Upper lobe of left lung (tissue), 6 donors: ENCODE results near the gene ART4. TPM values are rescaled to one million over a fixed set of nuclear protein-coding genes. Genes with fewer than 3 reads are reported as not detected.

Experiments used
- ATAC-seq, 2 donors: fragments of 200-7000 bp; cut with Tn5 transposase; one replicate each; pipeline ENCODE4 v1.9.1; 2022; ENCODE audit warnings: mild to moderate bottlenecking in 2 of 2, moderate library complexity in 2 of 2; ENCODE audit not compliant: low FRiP score in 2 of 2
- DNase-seq, 2 donors: peaks; one replicate each; pipeline ENCODE4 v3.0.0-alpha.2; 2019 to 2020
- H3K27ac ChIP-seq, 4 donors: fragments of 200-600 bp; sonication (generic); one replicate each; pipeline ENCODE4 v1.5.1; 2016 to 2019
- H3K27me3 ChIP-seq, 4 donors: fragments of 200-600 bp; sonication (generic); one replicate each; pipeline ENCODE4 v1.5.1; 2017 to 2019
- H3K36me3 ChIP-seq, 4 donors: fragments of 200-600 bp; sonication (generic); one replicate each; pipeline ENCODE4 v1.5.1; 2016 to 2019
- H3K4me1 ChIP-seq, 4 donors: fragments of 200-600 bp; sonication (generic); one replicate each; pipeline ENCODE4 v1.5.1; 2018 to 2019
- H3K4me3 ChIP-seq, 4 donors: fragments of 200-600 bp; sonication (generic); one replicate each; pipeline ENCODE4 v1.5.1; 2017 to 2019; ENCODE audit warnings: mild to moderate bottlenecking in 2 of 4, moderate library complexity in 1 of 4
- H3K9me3 ChIP-seq, 4 donors: fragments of 200-600 bp; sonication (generic); one replicate each; pipeline ENCODE4 v1.5.1; 2018 to 2019
- EP300 ChIP-seq, 4 donors: sonication (generic); formaldehyde crosslinking; IDR thresholded peaks; one replicate each; pipeline ENCODE4 v1.5.1; 2017; ENCODE audit warnings: antibody characterized with exemption in 4 of 4, control low read depth in 2 of 4
- POLR2A ChIP-seq, 4 donors: fragments of 450-650 bp; IDR thresholded peaks; one replicate each; pipeline ENCODE4 v1.5.1; 2016 to 2017; ENCODE audit warnings: antibody characterized with exemption in 4 of 4, mild to moderate bottlenecking in 2 of 4
- POLR2AphosphoS5 ChIP-seq, 2 donors: sonication (generic); formaldehyde crosslinking; IDR thresholded peaks; one replicate each; pipeline ENCODE4 v1.5.1; 2017; ENCODE audit warnings: antibody characterized with exemption in 2 of 2
- WGBS, 2 donors: methylation state at CpG; one replicate each; pipeline ENCODE4 v1.1.5; 2017 to 2018; 5-methylcytosine and 5-hydroxymethylcytosine counted together
- total RNA-seq, 6 donors: library from RNA; depleted of rRNA in 4 of 6; stranded (reverse); fragments of >200 nt in 4 of 6; gene quantifications; one replicate each; pipeline versions ENCODE4 v1.1.0 to v1.2.1, GENCODE V29; 2016 to 2021
- TF ChIP-seq, protein P1 (sequence below), 6 experiments: fragments of 450-650 bp in 4 of 6; fragments of 200-600 bp in 2 of 6; sonication (generic) in 2 of 6; IDR thresholded peaks; one replicate each; pipeline ENCODE4 v1.5.1; 2016 to 2019; ENCODE audit warnings: antibody characterized with exemption in 6 of 6
- donor health status: DM: no; HTN: no; CAD: no; lungs with moderate emphysema.
- donor health status: DM: no; HTN: yes; CAD: no; lungs with severe emphysema.

The ART4 gene
- total RNA-seq, 6 donors from 2014 or later = 0.55 to 5.8 (median 2.1) TPM

GRCh38 chr12:14841761-14842160 is 1.6 kb downstream of the ART4 start:
- ATAC-seq (peak; percentile 75 to 80), DNase-seq (peak in 1 of 2 donors; percentile 48)
- 40 to 41% methylated on average over 3 of the region's 3 CpGs for WGBS, 2 donors
- Histone ChIP-seq H3K36me3 (no peaks in the 10 kb centered on the region), H3K9me3 (no peaks in the 10 kb centered on the region), H3K27me3 (no peaks in the 10 kb centered on the region), H3K4me1 (peaks cover 24 to 54% (median 34%) of the 10 kb centered on the region in 4 donors), H3K4me3 (peak overlapping the region in 1 of 4 donors; percentile 27), H3K27ac (peak overlapping the region; percentile 21 to 79 (median 37))
- TF ChIP-seq, protein P1, sequence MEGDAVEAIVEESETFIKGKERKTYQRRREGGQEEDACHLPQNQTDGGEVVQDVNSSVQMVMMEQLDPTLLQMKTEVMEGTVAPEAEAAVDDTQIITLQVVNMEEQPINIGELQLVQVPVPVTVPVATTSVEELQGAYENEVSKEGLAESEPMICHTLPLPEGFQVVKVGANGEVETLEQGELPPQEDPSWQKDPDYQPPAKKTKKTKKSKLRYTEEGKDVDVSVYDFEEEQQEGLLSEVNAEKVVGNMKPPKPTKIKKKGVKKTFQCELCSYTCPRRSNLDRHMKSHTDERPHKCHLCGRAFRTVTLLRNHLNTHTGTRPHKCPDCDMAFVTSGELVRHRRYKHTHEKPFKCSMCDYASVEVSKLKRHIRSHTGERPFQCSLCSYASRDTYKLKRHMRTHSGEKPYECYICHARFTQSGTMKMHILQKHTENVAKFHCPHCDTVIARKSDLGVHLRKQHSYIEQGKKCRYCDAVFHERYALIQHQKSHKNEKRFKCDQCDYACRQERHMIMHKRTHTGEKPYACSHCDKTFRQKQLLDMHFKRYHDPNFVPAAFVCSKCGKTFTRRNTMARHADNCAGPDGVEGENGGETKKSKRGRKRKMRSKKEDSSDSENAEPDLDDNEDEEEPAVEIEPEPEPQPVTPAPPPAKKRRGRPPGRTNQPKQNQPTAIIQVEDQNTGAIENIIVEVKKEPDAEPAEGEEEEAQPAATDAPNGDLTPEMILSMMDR (IDR thresholded peaks at IDR 0.05) = no peak
- peak; percentile 51 to 80 for TF ChIP-seq POLR2AphosphoS5 (IDR thresholded peaks at IDR 0.05)
- peak in 2 of 4 donors; percentile 31 to 87 for TF ChIP-seq EP300 (IDR thresholded peaks at IDR 0.05)

GRCh38 chr12:14840616-14841015 is 2.7 kb downstream of the ART4 start:
- H3K4me1 ChIP-seq = peaks cover 19 to 48% (median 23%) of the 10 kb centered on the region in 4 donors
- TF ChIP-seq, protein P1 (IDR thresholded peaks at IDR 0.05) = no peak
- TF ChIP-seq POLR2AphosphoS5 (IDR thresholded peaks at IDR 0.05) = no peak
- TF ChIP-seq POLR2A (IDR thresholded peaks at IDR 0.05) = no peak
- no peak for TF ChIP-seq EP300 (IDR thresholded peaks at IDR 0.05)
- peak overlapping the region in 1 of 4 donors; percentile 79 for H3K27ac ChIP-seq
- H3K27me3 ChIP-seq = no peaks in the 10 kb centered on the region
- H3K9me3 ChIP-seq = no peaks in the 10 kb centered on the region
- WGBS, 2 donors = 78 to 81% methylated on average over 4 of the region's 4 CpGs
- no peak for DNase-seq
- no peaks in the 10 kb centered on the region for H3K36me3 ChIP-seq
- no peak overlapping the region for H3K4me3 ChIP-seq
- no peak for ATAC-seq

GRCh38 chr12:14839262-14839661 is 4.1 kb downstream of the ART4 start:
- no peak overlapping the region for H3K27ac ChIP-seq
- no peaks in the 10 kb centered on the region for H3K27me3 ChIP-seq
- 96 to 100% methylated on average over 1 of the region's 1 CpG for WGBS, 2 donors
- H3K36me3 ChIP-seq = no peaks in the 10 kb centered on the region
- DNase-seq (no peak), ATAC-seq (no peak)
- TF ChIP-seq POLR2AphosphoS5 (IDR thresholded peaks at IDR 0.05) (no peak), POLR2A (IDR thresholded peaks at IDR 0.05) (no peak), EP300 (IDR thresholded peaks at IDR 0.05) (no peak)
- TF ChIP-seq, protein P1 (IDR thresholded peaks at IDR 0.05) = no peak
- peaks cover 17 to 46% (median 22%) of the 10 kb centered on the region in 4 donors for H3K4me1 ChIP-seq
- no peak overlapping the region for H3K4me3 ChIP-seq
- no peaks in the 10 kb centered on the region for H3K9me3 ChIP-seq

DNA sequence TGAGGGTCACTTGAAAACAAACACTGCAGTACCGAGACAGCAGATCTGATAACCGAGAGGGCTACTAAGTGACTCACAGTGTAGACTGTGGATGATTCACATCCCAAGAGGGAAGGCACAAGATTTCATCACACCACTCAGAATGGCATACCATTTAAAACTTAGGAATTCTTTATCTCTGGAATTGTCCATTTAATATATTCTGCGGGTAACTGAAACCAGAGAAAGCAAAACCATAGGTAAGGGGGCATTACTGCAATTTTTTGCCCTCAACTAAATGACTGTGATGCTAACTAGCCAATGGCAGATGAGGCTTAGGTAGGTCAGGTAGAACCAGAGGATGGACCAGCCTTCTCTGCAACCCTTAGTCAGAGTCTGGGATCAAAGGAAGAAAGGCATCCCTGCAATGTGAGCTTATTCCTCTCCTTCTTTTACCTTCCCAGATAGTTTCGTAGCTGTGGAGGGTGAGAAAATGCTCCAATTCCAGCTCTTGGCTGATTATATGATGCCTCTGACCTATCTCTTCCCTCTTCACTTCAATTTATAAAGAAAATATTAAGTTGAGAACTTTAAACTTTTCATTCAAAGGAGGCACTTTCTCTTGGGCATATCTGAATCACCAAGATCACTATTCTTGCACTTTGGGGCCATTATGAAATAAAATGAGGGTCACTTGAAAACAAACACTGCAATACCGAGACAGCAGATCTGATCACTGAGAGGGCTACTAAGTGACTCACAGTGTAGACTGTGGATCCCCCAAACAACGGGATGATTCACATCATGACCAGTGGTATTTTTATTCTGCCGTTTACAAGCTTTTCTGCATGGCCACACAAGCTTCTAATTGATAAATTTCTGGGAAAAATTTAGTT is 6.8 kb downstream of the ART4 start:
- no peaks in the 10 kb centered on the region for H3K36me3 ChIP-seq
- no peaks in the 10 kb centered on the region for H3K9me3 ChIP-seq
- H3K27ac ChIP-seq = no peak overlapping the region
- H3K4me3 ChIP-seq = no peak overlapping the region
- 71 to 81% methylated on average over 7 of the region's 7 CpGs for WGBS, 2 donors
- peak; percentile 46 to 92 for ATAC-seq
- no peak for DNase-seq
- no peak for TF ChIP-seq EP300 (IDR thresholded peaks at IDR 0.05)
- TF ChIP-seq POLR2A (IDR thresholded peaks at IDR 0.05) = no peak
- TF ChIP-seq POLR2AphosphoS5 (IDR thresholded peaks at IDR 0.05) = no peak
- TF ChIP-seq, protein P1 (IDR thresholded peaks at IDR 0.05) = no peak
- no peaks in the 10 kb centered on the region for H3K27me3 ChIP-seq
- peaks cover 5 to 21% (median 12%) of the 10 kb centered on the region in 4 donors for H3K4me1 ChIP-seq
